ENCODE measurements around the gene MAD2L1.

DNA sequence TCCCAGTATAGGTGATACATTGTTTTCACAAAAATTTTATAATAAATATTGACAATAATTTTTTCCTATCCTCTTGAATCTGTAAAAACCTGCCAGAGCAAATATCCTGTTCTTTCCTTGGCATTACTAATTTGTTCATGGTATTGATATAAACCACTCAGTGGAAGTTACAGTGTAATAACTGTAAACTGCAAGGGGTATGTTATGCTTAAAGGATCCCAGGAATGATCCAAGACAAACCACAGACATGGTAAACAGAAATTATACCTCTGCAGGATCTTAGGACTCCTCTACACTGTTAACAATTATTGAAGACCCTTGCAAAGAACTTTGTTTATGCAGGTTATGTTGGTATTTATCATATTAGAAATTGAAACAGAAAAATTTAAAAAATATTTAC lies 17.7 kb upstream of the MAD2L1 start:
- TF ChIP-seq, protein P1, sequence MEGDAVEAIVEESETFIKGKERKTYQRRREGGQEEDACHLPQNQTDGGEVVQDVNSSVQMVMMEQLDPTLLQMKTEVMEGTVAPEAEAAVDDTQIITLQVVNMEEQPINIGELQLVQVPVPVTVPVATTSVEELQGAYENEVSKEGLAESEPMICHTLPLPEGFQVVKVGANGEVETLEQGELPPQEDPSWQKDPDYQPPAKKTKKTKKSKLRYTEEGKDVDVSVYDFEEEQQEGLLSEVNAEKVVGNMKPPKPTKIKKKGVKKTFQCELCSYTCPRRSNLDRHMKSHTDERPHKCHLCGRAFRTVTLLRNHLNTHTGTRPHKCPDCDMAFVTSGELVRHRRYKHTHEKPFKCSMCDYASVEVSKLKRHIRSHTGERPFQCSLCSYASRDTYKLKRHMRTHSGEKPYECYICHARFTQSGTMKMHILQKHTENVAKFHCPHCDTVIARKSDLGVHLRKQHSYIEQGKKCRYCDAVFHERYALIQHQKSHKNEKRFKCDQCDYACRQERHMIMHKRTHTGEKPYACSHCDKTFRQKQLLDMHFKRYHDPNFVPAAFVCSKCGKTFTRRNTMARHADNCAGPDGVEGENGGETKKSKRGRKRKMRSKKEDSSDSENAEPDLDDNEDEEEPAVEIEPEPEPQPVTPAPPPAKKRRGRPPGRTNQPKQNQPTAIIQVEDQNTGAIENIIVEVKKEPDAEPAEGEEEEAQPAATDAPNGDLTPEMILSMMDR (conservative IDR thresholded peaks at IDR 0.05; ENCODE audit: low read depth, low read length), result no peak
- TF ChIP-seq POLR2A (IDR thresholded peaks at IDR 0.05; ENCODE audit: low read depth, low read length), result no peak
- TF ChIP-seq RAD21 (IDR thresholded peaks at IDR 0.05; ENCODE audit: low read length), result no peak
- TF ChIP-seq, protein P2, sequence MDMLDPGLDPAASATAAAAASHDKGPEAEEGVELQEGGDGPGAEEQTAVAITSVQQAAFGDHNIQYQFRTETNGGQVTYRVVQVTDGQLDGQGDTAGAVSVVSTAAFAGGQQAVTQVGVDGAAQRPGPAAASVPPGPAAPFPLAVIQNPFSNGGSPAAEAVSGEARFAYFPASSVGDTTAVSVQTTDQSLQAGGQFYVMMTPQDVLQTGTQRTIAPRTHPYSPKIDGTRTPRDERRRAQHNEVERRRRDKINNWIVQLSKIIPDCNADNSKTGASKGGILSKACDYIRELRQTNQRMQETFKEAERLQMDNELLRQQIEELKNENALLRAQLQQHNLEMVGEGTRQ (IDR thresholded peaks at IDR 0.05; ENCODE audit: low read depth, low read length), result no peak

Measured in IMR-90 (cell line).